ENCODE measurements around the gene ZNF385B. TPM values are rescaled to one million over a fixed set of nuclear protein-coding genes. Genes with fewer than 3 reads are reported as not detected.
A peak's percentile ranks its signal among the peaks of the same experiment; 100 is the strongest.

ZNF385B gene
- total RNA-seq: 1 to 10 TPM; 3.2 to 4.7 TPM
- 1 to 10 TPM; 3.0 to 7.2 TPM for polyA plus RNA-seq

DNA sequence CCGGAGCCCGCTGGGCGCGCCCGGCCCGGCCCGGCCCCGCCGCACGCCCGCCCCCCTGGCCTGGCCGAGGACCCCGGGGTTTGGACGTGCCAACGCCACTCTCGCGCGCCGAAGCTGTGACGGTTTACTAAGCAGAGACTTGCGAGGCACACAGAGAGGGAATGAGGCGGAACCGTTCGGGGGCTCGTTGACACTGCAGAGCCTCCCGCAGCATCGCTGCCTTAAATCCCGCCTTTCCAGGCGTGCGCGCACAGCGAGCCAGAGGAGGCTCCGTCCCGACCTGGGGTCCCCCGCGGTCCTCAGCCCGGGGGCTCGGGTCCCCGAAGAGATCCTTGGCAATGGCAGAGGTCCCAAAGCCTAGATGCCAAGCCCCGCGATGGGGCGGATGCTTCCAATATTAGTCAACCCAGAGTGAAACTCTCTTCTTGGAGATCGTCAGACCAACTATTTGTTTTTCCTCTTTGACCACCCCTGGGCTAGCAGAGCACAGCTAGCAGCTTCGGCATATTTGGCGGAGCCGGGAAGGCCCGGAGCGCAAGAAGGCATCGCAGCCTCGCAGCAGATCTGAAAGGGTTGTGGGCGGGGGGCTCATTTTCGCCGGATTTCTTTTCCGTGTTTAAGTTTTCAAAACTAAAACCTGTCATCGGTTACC lies at the start of gene ZNF385B:
TSS of gene ZNF385B (minus strand) at position 197 of the 652 bp plus-strand sequence.
- no peak for DNase-seq (ENCODE audit: low spot score)
- TF ChIP-seq RXRA (IDR thresholded peaks at IDR 0.05) (no peak), NR2F2 (IDR thresholded peaks at IDR 0.05) (no peak), ZBTB33 (IDR thresholded peaks at IDR 0.05) (no peak), YY1 (IDR thresholded peaks at IDR 0.05) (no peak), JUND (IDR thresholded peaks at IDR 0.05) (no peak), EGR1 (IDR thresholded peaks at IDR 0.05; ENCODE audit: low read depth in 2 of 2) (no peak), HNF4G (IDR thresholded peaks at IDR 0.05) (no peak), FOXA2 (IDR thresholded peaks at IDR 0.05) (no peak), HNF4A (conservative IDR thresholded peaks at IDR 0.05) (no peak), RAD21 (IDR thresholded peaks at IDR 0.05) (no peak), TAF1 (conservative IDR thresholded peaks at IDR 0.05) (no peak), SP1 (IDR thresholded peaks at IDR 0.05) (no peak), FOXA1 (IDR thresholded peaks at IDR 0.05) (no peak)
- TF ChIP-seq, protein P1, sequence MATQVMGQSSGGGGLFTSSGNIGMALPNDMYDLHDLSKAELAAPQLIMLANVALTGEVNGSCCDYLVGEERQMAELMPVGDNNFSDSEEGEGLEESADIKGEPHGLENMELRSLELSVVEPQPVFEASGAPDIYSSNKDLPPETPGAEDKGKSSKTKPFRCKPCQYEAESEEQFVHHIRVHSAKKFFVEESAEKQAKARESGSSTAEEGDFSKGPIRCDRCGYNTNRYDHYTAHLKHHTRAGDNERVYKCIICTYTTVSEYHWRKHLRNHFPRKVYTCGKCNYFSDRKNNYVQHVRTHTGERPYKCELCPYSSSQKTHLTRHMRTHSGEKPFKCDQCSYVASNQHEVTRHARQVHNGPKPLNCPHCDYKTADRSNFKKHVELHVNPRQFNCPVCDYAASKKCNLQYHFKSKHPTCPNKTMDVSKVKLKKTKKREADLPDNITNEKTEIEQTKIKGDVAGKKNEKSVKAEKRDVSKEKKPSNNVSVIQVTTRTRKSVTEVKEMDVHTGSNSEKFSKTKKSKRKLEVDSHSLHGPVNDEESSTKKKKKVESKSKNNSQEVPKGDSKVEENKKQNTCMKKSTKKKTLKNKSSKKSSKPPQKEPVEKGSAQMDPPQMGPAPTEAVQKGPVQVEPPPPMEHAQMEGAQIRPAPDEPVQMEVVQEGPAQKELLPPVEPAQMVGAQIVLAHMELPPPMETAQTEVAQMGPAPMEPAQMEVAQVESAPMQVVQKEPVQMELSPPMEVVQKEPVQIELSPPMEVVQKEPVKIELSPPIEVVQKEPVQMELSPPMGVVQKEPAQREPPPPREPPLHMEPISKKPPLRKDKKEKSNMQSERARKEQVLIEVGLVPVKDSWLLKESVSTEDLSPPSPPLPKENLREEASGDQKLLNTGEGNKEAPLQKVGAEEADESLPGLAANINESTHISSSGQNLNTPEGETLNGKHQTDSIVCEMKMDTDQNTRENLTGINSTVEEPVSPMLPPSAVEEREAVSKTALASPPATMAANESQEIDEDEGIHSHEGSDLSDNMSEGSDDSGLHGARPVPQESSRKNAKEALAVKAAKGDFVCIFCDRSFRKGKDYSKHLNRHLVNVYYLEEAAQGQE (IDR thresholded peaks at IDR 0.05): no peak
- TF ChIP-seq, protein P2, sequence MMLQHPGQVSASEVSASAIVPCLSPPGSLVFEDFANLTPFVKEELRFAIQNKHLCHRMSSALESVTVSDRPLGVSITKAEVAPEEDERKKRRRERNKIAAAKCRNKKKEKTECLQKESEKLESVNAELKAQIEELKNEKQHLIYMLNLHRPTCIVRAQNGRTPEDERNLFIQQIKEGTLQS (IDR thresholded peaks at IDR 0.05): no peak
- TF ChIP-seq, protein P3, sequence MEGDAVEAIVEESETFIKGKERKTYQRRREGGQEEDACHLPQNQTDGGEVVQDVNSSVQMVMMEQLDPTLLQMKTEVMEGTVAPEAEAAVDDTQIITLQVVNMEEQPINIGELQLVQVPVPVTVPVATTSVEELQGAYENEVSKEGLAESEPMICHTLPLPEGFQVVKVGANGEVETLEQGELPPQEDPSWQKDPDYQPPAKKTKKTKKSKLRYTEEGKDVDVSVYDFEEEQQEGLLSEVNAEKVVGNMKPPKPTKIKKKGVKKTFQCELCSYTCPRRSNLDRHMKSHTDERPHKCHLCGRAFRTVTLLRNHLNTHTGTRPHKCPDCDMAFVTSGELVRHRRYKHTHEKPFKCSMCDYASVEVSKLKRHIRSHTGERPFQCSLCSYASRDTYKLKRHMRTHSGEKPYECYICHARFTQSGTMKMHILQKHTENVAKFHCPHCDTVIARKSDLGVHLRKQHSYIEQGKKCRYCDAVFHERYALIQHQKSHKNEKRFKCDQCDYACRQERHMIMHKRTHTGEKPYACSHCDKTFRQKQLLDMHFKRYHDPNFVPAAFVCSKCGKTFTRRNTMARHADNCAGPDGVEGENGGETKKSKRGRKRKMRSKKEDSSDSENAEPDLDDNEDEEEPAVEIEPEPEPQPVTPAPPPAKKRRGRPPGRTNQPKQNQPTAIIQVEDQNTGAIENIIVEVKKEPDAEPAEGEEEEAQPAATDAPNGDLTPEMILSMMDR (IDR thresholded peaks at IDR 0.05; ENCODE audit: low read depth, low read length, missing input control): no peak
- Histone ChIP-seq H3K36me3 (ENCODE audit: control insufficient read depth in 4 of 4, insufficient read depth in 3 of 4, low read depth in 1 of 4, low read length in 3 of 4) (no peaks in the 10 kb centered on the region), H3K27me3 (ENCODE audit: control insufficient read depth in 4 of 4, insufficient read depth in 4 of 4, low read length in 3 of 4) (no peaks in the 10 kb centered on the region), H3K9me3 (ENCODE audit: control insufficient read depth in 4 of 4, low read length in 3 of 4) (no peaks in the 10 kb centered on the region), H3K27ac (ENCODE audit: low read depth in 1 of 2, low read length in 2 of 2) (peak within 1 kb of the TSS; percentile 43 to 47), H3K9ac (ENCODE audit: low read depth in 1 of 2, low read length in 2 of 2) (peak within 1 kb of the TSS; percentile 8 to 36), H3K4me3 (ENCODE audit: low read depth in 1 of 3, low read length in 3 of 3) (peak within 1 kb of the TSS; percentile 64 to 92 (median 70)), H3K4me1 (ENCODE audit: control insufficient read depth in 4 of 4, insufficient read depth in 4 of 4, low read length in 3 of 4) (peaks cover 0 to 18% (median 10%) of the 10 kb centered on the region in 4 donors)
- WGBS: 4% methylated on average over 55 of the region's 55 CpGs

DNA sequence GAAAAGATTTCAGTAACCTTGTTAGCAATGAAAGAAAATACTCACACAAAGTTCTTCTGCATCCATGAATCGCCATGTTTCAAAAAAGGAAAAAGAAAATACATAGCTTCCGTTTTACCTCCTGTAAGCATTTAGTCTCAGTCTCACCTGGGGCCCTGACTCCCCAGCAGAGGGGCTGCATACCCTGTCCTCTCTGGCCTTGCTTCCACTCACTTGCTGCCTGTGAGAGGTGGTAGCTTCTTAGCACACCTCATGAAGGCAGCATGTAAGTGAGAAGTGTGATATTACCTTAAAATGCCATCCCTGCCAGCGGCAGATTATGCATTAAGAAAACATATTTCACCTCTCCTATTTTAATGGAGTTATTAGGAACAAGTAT lies 49.3 kb upstream of the ZNF385B start:
- Histone ChIP-seq H3K9me3 (ENCODE audit: control insufficient read depth in 4 of 4, low read length in 3 of 4) (no peaks in the 10 kb centered on the region), H3K4me1 (ENCODE audit: control insufficient read depth in 4 of 4, insufficient read depth in 4 of 4, low read length in 3 of 4) (peaks cover 5 to 32% (median 29%) of the 10 kb centered on the region in 4 donors), H3K36me3 (ENCODE audit: control insufficient read depth in 4 of 4, insufficient read depth in 3 of 4, low read depth in 1 of 4, low read length in 3 of 4) (no peaks in the 10 kb centered on the region), H3K27me3 (ENCODE audit: control insufficient read depth in 4 of 4, insufficient read depth in 4 of 4, low read length in 3 of 4) (no peaks in the 10 kb centered on the region), H3K9ac (ENCODE audit: low read depth in 1 of 2, low read length in 2 of 2) (no peak overlapping the region), H3K4me3 (ENCODE audit: low read depth in 1 of 3, low read length in 3 of 3) (no peak overlapping the region), H3K27ac (ENCODE audit: low read depth in 1 of 2, low read length in 2 of 2) (peak overlapping the region in 1 of 2 donors; percentile 87)
- DNase-seq (ENCODE audit: low spot score): no peak
- TF ChIP-seq ZBTB33 (IDR thresholded peaks at IDR 0.05): no peak
- peak in 1 of 2 donors; percentile 2 for TF ChIP-seq GABPA (IDR thresholded peaks at IDR 0.05 in 1 of 2, conservative IDR thresholded peaks at IDR 0.05 in 1 of 2)
- 71% methylated on average over 3 of the region's 3 CpGs for WGBS
